Liver (tissue), 3 donors: ENCODE results near the gene ATP2A3.

Experiments
- GABPA ChIP-seq, 2 donors: IDR thresholded peaks in 1 of 2; conservative IDR thresholded peaks in 1 of 2; 2 replicates each; pipeline ENCODE4 v1.6.1; 2016; ENCODE audit warnings: antibody characterized with exemption in 2 of 2, mild to moderate bottlenecking in 1 of 2, moderate library complexity in 1 of 2
- SP1 ChIP-seq: IDR thresholded peaks from 2 replicates; pipeline ENCODE4 v1.6.1; 2018; ENCODE audit warnings: antibody characterized with exemption, mild to moderate bottlenecking
- TAF1 ChIP-seq: conservative IDR thresholded peaks from 2 replicates; pipeline ENCODE4 v1.6.1; 2016; ENCODE audit warnings: antibody characterized with exemption, mild to moderate bottlenecking
- YY1 ChIP-seq: IDR thresholded peaks from 2 replicates; pipeline ENCODE4 v1.6.1; 2016; ENCODE audit warnings: antibody characterized with exemption, mild to moderate bottlenecking
- TF ChIP-seq, protein P1 (sequence below): fragments of 150-350 bp; IDR thresholded peaks from 2 replicates; pipeline ENCODE4 v1.5.1; 2017; ENCODE audit warnings: improper control_type of control experiment, low read depth, low read length; ENCODE audit not compliant: missing input control
- TF ChIP-seq, protein P2 (sequence below): IDR thresholded peaks from 2 replicates; pipeline ENCODE4 v1.6.1; 2016; ENCODE audit warnings: antibody characterized with exemption
- TF ChIP-seq, protein P3 (sequence below): IDR thresholded peaks from 2 replicates; pipeline ENCODE4 v1.6.1; 2016; ENCODE audit warnings: antibody characterized with exemption
- donor health status: healthy.
- donor health status: healthy.

DNA sequence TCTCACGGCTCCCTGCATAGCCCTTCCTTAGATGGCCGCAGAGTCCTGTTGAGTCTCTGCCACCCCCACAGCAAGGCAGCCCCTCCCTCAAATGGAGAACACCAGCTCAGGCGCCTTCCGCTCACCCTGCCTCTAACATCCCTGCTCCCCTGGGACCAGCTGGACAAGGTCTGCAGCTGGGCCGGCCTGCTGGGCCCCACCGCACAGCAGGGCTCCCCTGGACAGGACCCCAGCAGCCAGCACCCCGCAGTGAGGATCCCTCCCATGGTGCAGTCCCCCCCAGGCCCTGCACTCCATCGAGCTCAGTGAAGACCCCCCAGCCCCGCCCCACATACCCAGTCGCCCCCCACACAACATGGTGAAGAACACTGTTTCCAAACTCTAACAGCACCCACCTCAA is 10.2 kb downstream of the ATP2A3 start:
- TF ChIP-seq SP1 (no peak), TAF1 (no peak), YY1 (no peak), GABPA (IDR thresholded peaks at IDR 0.05 in 1 of 2, conservative IDR thresholded peaks at IDR 0.05 in 1 of 2) (no peak)
- TF ChIP-seq, protein P1, sequence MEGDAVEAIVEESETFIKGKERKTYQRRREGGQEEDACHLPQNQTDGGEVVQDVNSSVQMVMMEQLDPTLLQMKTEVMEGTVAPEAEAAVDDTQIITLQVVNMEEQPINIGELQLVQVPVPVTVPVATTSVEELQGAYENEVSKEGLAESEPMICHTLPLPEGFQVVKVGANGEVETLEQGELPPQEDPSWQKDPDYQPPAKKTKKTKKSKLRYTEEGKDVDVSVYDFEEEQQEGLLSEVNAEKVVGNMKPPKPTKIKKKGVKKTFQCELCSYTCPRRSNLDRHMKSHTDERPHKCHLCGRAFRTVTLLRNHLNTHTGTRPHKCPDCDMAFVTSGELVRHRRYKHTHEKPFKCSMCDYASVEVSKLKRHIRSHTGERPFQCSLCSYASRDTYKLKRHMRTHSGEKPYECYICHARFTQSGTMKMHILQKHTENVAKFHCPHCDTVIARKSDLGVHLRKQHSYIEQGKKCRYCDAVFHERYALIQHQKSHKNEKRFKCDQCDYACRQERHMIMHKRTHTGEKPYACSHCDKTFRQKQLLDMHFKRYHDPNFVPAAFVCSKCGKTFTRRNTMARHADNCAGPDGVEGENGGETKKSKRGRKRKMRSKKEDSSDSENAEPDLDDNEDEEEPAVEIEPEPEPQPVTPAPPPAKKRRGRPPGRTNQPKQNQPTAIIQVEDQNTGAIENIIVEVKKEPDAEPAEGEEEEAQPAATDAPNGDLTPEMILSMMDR = no peak
- TF ChIP-seq, protein P2, sequence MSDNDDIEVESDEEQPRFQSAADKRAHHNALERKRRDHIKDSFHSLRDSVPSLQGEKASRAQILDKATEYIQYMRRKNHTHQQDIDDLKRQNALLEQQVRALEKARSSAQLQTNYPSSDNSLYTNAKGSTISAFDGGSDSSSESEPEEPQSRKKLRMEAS = no peak
- TF ChIP-seq, protein P3, sequence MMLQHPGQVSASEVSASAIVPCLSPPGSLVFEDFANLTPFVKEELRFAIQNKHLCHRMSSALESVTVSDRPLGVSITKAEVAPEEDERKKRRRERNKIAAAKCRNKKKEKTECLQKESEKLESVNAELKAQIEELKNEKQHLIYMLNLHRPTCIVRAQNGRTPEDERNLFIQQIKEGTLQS = no peak
